Measurements from ENCODE around the gene TRPM8.

GRCh38 chr2:234019896-234020295, 102.7 kb downstream of the TRPM8 start:
- no peak for TF ChIP-seq POLR2AphosphoS5 (IDR thresholded peaks at IDR 0.05; ENCODE audit: borderline replicate concordance, low read depth, low read length)
- TF ChIP-seq FOXP2 (optimal IDR thresholded peaks at IDR 0.05; ENCODE audit: control extremely low read depth, extremely low read length, insufficient read depth): no peak
- TF ChIP-seq EZH2 (IDR thresholded peaks at IDR 0.05): no peak
